ENCODE results near the gene PKNOX2.

Gene PKNOX2

DNA sequence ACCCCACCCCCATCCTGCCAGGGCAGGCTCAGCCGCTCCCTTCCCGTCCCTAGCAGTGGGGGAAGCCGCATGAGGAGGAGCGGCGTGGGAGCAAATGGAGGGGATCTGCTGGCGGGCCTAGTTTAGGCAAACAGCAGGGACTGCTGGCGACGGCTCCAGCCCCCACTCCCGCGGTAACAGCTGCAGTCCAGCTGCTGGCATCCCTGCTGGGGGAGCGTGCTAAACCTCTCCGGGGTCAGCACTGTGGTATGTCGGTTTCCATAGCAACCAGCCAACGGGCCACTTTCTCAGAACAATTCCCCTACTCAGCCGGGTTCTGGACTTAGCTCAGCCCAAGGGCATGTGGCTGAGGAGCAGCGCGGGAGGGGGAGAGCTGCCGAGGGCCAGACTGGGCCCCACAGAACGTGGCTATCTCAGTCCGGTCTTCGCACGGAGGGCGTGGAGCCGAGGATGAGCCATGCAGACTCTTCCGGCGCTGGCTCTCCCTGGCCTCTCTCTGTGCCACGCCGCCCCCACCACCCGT lies 98.8 kb downstream of the PKNOX2 start:
- DNase-seq (ENCODE audit: low spot score): peak; percentile 95

- DNase-seq (ENCODE audit: low spot score): no peak
Observed at GRCh38 chr11:125264100-125265022, 99.8 kb downstream of the PKNOX2 start.

GRCh38 chr11:125267548-125267947 lies 103.0 kb downstream of the PKNOX2 start:
- DNase-seq (ENCODE audit: low spot score): no peak

GRCh38 chr11:125268611-125269010 lies 104.1 kb downstream of the PKNOX2 start:
- DNase-seq (ENCODE audit: low spot score): no peak

GRCh38 chr11:125270106-125270505 lies 105.6 kb downstream of the PKNOX2 start:
- no peak for DNase-seq (ENCODE audit: low spot score)

DNA sequence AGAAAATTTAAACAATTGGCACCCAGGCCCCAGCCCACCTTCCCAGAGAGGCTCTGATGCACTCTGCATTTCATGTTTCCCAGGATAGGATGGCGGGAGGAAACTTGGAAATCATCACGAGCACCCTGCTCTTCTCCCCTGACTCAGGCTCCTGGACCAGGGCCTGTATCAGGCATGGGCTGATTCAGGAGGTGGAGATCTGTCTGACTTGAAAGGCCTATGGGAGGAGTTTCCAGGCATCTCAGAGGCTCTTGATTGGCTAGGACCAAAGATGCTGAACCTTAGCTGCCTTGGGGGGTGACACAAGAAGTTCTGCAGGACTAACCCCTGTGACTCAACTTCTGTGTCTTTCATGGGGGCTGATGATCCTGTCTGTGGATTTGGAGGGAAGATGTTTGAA lies 106.2 kb downstream of the PKNOX2 start:
- no peak for DNase-seq (ENCODE audit: low spot score)

- DNase-seq (ENCODE audit: low spot score): no peak
Observed at GRCh38 chr11:125271483-125272091, 107.0 kb downstream of the PKNOX2 start.

DNA sequence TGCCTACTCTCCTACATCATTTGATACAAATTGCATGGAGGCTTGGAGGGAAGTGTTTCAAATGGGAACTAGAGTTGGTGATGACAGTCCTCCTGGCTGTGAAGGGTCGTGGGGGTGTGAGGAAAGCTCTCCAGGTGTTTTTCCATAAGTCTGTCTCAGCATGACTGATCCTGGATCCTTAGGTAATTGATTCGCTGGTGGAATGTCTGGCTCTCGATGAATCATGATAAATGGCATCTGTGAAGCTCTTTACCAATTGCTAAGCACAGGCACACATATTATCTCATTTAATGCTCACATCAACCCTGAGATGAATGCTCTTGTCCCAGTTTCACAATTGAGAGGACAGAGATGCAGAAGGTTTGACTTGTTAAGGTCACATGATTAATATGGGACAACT lies 107.5 kb downstream of the PKNOX2 start:
- DNase-seq (ENCODE audit: low spot score): no peak

DNA sequence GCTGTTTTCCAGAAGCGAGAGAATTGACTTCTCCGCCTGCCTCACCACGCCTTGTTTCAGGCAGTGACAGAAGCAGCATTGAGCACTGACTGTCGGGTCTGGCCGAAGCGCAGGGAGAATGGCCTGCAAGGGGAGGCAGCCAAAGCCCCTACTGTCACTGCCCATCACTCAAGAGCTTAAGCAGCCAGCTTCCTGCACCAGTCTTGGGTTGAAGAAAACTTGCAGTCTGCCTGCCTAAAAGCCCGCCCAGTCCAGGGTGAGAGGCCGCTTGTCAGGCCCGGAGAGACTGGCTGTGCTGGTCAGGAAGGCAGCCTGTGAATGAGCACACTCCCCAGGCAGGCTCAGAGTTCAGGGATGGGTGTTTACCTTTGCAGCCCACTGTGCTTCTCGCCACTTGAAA lies 108.3 kb downstream of the PKNOX2 start:
- DNase-seq (ENCODE audit: low spot score): no peak

GRCh38 chr11:125273519-125274000 lies 109.0 kb downstream of the PKNOX2 start:
- DNase-seq (ENCODE audit: low spot score): no peak

GRCh38 chr11:125274309-125274708 lies 109.8 kb downstream of the PKNOX2 start:
- no peak for DNase-seq (ENCODE audit: low spot score)

- DNase-seq (ENCODE audit: low spot score): no peak
Observed at GRCh38 chr11:125274774-125275173, 110.2 kb downstream of the PKNOX2 start.

DNA sequence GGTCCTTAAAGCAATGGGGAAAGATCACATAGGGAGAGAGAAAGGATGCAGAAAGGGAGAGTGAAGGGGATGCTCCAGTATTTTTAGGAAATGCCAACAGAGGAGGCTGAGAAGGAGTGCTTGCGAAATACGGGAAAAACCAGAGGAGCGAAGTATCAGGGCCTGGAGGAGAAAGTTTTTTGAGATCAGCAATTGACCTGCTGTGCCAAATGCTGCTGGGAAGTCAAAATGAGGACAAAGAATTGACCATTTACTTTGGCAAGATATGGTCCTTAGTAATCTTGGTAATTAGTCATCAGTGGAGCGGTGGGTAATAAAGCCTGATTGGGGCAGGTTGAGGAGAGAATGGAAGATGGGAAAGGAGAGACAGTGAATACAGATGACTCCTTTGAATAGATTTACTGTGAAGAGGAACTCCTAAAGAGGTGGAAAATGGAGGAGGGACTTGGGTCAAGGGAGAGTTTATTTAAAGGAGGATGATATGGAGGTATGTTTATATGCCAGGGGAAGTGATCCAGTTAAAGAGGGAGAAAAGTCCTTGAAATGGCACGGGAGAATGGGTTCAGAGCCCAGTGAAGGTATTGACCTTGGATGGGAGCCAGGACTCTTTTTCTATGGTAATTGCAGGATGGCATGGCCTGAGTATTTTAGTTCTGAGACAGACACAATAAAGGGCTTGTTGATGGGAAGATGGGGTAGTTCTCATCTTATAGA lies 111.5 kb downstream of the PKNOX2 start:
- peak; percentile 43 for DNase-seq (ENCODE audit: low spot score)

- DNase-seq (ENCODE audit: low spot score): no peak
Observed at GRCh38 chr11:125276619-125276976, 112.0 kb downstream of the PKNOX2 start.

GRCh38 chr11:125279676-125280418 lies 115.3 kb downstream of the PKNOX2 start:
- DNase-seq (ENCODE audit: low spot score): no peak

DNA sequence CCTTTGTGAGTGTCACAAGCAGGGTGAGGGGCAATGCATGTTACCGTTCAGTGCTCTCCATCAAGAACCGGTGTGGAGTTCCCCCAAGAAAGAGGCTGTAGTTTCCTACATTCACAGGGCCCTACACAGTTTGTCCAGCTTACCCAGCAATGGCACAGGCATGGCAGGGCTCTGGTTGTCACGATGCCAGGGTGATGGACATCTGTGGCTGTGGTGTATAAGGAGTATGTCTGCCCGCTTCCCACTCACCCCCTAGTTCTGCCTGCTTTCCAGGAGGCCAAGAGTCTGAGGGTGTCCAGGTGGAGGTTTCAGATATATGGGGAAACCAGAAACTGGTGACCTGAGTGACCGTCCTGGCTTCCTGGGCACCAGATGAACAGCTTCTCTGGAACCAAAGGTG lies 116.1 kb downstream of the PKNOX2 start:
- no peak for DNase-seq (ENCODE audit: low spot score)

DNA sequence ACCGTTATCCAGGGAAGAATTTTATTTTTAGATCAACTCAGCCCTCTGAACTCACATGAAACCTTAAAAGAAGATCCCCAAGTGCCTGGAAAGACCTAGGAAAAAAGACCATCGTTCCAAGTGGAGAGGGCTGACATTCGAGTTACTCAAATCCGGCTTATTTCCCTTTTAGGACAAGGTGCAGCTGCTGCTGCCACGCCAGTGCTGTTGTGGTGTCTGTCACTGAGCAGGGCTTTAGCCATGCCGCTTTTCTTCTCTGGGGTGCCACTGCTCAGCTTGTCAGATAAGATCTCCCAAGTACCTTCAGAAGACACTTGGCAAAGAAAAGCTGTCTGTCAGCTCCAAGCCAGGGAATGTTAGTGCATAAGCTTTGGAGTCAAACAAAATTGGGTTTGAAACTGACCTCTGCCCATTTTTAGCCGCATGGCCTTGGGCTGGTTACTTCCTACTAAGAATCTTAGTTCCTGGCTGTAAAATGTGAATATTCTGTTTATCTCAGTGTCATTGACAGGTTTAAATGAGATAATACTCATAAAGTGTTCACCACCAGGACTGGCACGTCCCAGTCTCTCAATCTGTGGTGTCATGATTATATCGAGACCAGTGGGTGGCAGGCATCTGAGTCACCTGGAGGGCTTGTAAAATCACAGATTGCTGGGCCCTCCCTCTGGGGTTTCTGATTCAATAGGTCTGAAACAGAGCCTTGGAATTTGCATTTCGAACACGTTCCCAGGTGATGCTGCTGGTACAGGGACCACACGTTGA lies 117.5 kb downstream of the PKNOX2 start:
- DNase-seq (ENCODE audit: low spot score): no peak

GRCh38 chr11:125282596-125282914 lies 118.0 kb downstream of the PKNOX2 start:
- no peak for DNase-seq (ENCODE audit: low spot score)

- no peak for DNase-seq (ENCODE audit: low spot score)
Observed at GRCh38 chr11:125284245-125284850, 119.8 kb downstream of the PKNOX2 start.

DNA sequence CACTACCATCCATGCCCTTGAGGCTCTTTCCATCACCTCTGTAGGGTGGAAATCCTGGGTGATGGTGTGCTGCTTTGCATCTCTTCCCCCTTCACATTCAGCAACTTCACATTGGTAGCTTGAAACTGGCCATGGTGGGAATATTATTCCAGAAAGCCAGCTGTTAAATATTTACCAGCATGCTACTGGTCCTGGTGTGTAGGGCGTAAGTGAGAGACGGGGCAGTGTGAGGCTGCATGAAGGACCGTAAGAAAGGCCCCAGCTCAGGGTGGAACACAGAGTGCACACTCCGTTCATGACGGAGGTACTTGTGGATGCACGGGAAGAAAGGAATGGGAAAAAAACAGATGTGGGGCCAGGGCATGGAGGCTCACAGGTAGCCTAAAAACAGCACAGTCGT lies 121.3 kb downstream of the PKNOX2 start:
- no peak for DNase-seq (ENCODE audit: low spot score)

- DNase-seq (ENCODE audit: low spot score): no peak
Observed at GRCh38 chr11:125286486-125286885, 121.9 kb downstream of the PKNOX2 start.

Measured in AG20443 (cell line).